BE2C (cell line): ENCODE measurements around the gene OSM.

Experiments used
- DNase-seq: peaks from one replicate; pipeline ENCODE4 v3.0.0-alpha.2; 2020
- H3K27me3 ChIP-seq: fragments of 250-450 bp; sonication (Bioruptor Pico); 2 replicates; pipeline ENCODE4 v1.5.1; 2020; ENCODE audit warnings: mild to moderate bottlenecking
- H3K36me3 ChIP-seq: fragments of 250-450 bp; sonication (Bioruptor Pico); 2 replicates; pipeline ENCODE4 v1.5.1; 2020; ENCODE audit warnings: mild to moderate bottlenecking
- H3K4me1 ChIP-seq: fragments of 250-450 bp; sonication (Bioruptor Pico); 2 replicates; pipeline ENCODE4 v1.5.1; 2020
- H3K4me3 ChIP-seq: 2 replicates; pipeline ENCODE4 v1.5.1; 2011; ENCODE audit warnings: low read depth, low read length
- H3K9me3 ChIP-seq: fragments of 250-450 bp; sonication (Bioruptor Pico); 2 replicates; pipeline ENCODE4 v1.5.1; 2020
- CTCF ChIP-seq: IDR thresholded peaks from 2 replicates; pipeline ENCODE4 v1.5.1; 2012; ENCODE audit warnings: mild to moderate bottlenecking, low read depth, low read length

Gene OSM

GRCh38 chr22:30247561-30247960 lies 19.1 kb downstream of the OSM start:
- no peak for TF ChIP-seq CTCF
- peaks cover 11% of the 10 kb centered on the region for H3K4me1 ChIP-seq
- H3K4me3 ChIP-seq, result no peak overlapping the region
- H3K9me3 ChIP-seq, result no peaks in the 10 kb centered on the region
- DNase-seq, result no peak
- H3K36me3 ChIP-seq, result no peaks in the 10 kb centered on the region
- H3K27me3 ChIP-seq, result peaks cover 8% of the 10 kb centered on the region; the same call in 1 of the 2 replicates

GRCh38 chr22:30246814-30247376 lies 19.8 kb downstream of the OSM start:
- DNase-seq, result no peak
- Histone ChIP-seq H3K4me1 (peaks cover 4% of the 10 kb centered on the region), H3K36me3 (no peaks in the 10 kb centered on the region), H3K27me3 (peaks cover 8% of the 10 kb centered on the region; the same call in 1 of the 2 replicates), H3K4me3 (peak overlapping the region; percentile 58), H3K9me3 (no peaks in the 10 kb centered on the region)
- TF ChIP-seq CTCF, result no peak

GRCh38 chr22:30245985-30246813 lies 20.5 kb downstream of the OSM start, which contains the start of gene LIF:
TSS of gene LIF (minus strand) at chr22:30246759. CDS start at chr22:30246695, 64 bp downstream.
- DNase-seq, result no peak
- Histone ChIP-seq H3K36me3 (no peaks in the 10 kb centered on the region), H3K27me3 (peaks cover 8% of the 10 kb centered on the region; the same call in 1 of the 2 replicates), H3K4me1 (peaks cover 1% of the 10 kb centered on the region), H3K9me3 (no peaks in the 10 kb centered on the region), H3K4me3 (peak within 1 kb of the TSS; percentile 58)
- no peak for TF ChIP-seq CTCF

- Histone ChIP-seq H3K36me3 (no peaks in the 10 kb centered on the region), H3K27me3 (peaks cover 8% of the 10 kb centered on the region; the same call in 1 of the 2 replicates), H3K9me3 (no peaks in the 10 kb centered on the region), H3K4me1 (no peaks in the 10 kb centered on the region; the same call in 1 of the 2 replicates), H3K4me3 (peak overlapping the region; percentile 58)
- no peak for DNase-seq
- no peak for TF ChIP-seq CTCF
Observed at GRCh38 chr22:30245181-30245984, 21.3 kb downstream of the OSM start.

- TF ChIP-seq CTCF, result no peak
- DNase-seq, result no peak
- peaks cover 8% of the 10 kb centered on the region; the same call in 1 of the 2 replicates for H3K27me3 ChIP-seq
- H3K4me3 ChIP-seq, result no peak overlapping the region
- H3K36me3 ChIP-seq, result no peaks in the 10 kb centered on the region
- no peaks in the 10 kb centered on the region; the same call in 1 of the 2 replicates for H3K4me1 ChIP-seq
- no peaks in the 10 kb centered on the region for H3K9me3 ChIP-seq
Observed at GRCh38 chr22:30244641-30245040, 22.0 kb downstream of the OSM start.
